GM23338 (cell line): ENCODE measurements around the gene C20orf141. TPM values are rescaled to one million over a fixed set of nuclear protein-coding genes. Genes with fewer than 3 reads are reported as not detected.

Experiments
- ATAC-seq: fragments of 200-7000 bp; cut with Tn5 transposase; 3 replicates; pipeline ENCODE4 v1.9.1; 2020
- DNase-seq: peaks from one replicate; pipeline ENCODE4 v3.0.0-alpha.2; 2015; ENCODE audit warnings: low spot score
- H2AFZ ChIP-seq: fragments of 200-600 bp; sonication (generic); 2 replicates; pipeline ENCODE4 v1.8.0; 2016; ENCODE audit warnings: antibody characterized with exemption, mild to moderate bottlenecking, moderate library complexity
- H3F3A ChIP-seq: fragments of 200-600 bp; sonication (generic); replicated peaks from 2 replicates; pipeline ENCODE4 v1.8.0; 2017; ENCODE audit warnings: antibody characterized with exemption, mixed run types, low read depth
- H3K27ac ChIP-seq: fragments of 200-600 bp; sonication (generic); 2 replicates; pipeline ENCODE4 v1.6.1; 2016; ENCODE audit warnings: low read depth
- H3K27me3 ChIP-seq: fragments of 200-600 bp; sonication (generic); 2 replicates; pipeline ENCODE4 v1.8.0; 2016; ENCODE audit warnings: mild to moderate bottlenecking, mixed run types, moderate library complexity; ENCODE audit not compliant: insufficient read depth
- H3K36me3 ChIP-seq: fragments of 200-600 bp; sonication (generic); 2 replicates; pipeline ENCODE4 v1.8.0; 2016; ENCODE audit warnings: mild to moderate bottlenecking; ENCODE audit not compliant: insufficient read depth
- H3K4me1 ChIP-seq: fragments of 200-600 bp; sonication (generic); 2 replicates; pipeline ENCODE4 v1.8.0; 2016; ENCODE audit warnings: mild to moderate bottlenecking, moderate library complexity; ENCODE audit not compliant: insufficient read depth
- H3K4me2 ChIP-seq: fragments of 200-600 bp; sonication (generic); 2 replicates; pipeline ENCODE4 v1.7.1; 2017; ENCODE audit warnings: mixed run types
- H3K4me3 ChIP-seq: fragments of 200-600 bp; sonication (generic); 2 replicates; pipeline ENCODE4 v1.6.1; 2016; ENCODE audit warnings: mixed run types
- H3K79me2 ChIP-seq: fragments of 200-600 bp; sonication (generic); replicated peaks from 2 replicates; pipeline ENCODE4 v1.8.0; 2017; ENCODE audit warnings: mild to moderate bottlenecking; ENCODE audit not compliant: insufficient read depth
- H3K9me2 ChIP-seq: fragments of 200-600 bp; sonication (generic); 2 replicates; pipeline ENCODE4 v1.8.0; 2017; ENCODE audit not compliant: insufficient read depth
- H4K20me1 ChIP-seq: fragments of 200-600 bp; sonication (generic); replicated peaks from 2 replicates; pipeline ENCODE4 v1.8.0; 2017; ENCODE audit warnings: mild to moderate bottlenecking; ENCODE audit not compliant: insufficient read depth
- H3K27ac Mint-ChIP-seq: 2 replicates; pipeline ENCODE4 v1.8.0; 2020; ENCODE audit warnings: inconsistent platforms, mild to moderate bottlenecking, moderate library complexity, mixed read lengths
- H3K27me3 Mint-ChIP-seq: 3 replicates; pipeline ENCODE4 v1.8.0; 2022; ENCODE audit warnings: low read depth, mild to moderate bottlenecking, moderate library complexity, mixed read lengths, inconsistent platforms; ENCODE audit not compliant: insufficient read depth, poor library complexity
- H3K36me3 Mint-ChIP-seq: 3 replicates; pipeline ENCODE4 v1.8.0; 2021; ENCODE audit warnings: low read depth, mild to moderate bottlenecking, inconsistent platforms, moderate library complexity, mixed read lengths
- H3K4me1 Mint-ChIP-seq: 3 replicates; pipeline ENCODE4 v1.8.0; 2020; ENCODE audit warnings: mild to moderate bottlenecking, inconsistent platforms, mixed read lengths
- H3K4me3 Mint-ChIP-seq: 3 replicates; pipeline ENCODE4 v1.8.0; 2021; ENCODE audit warnings: moderate library complexity, mild to moderate bottlenecking, inconsistent platforms, mixed read lengths
- H3K9me3 Mint-ChIP-seq: 3 replicates; pipeline ENCODE4 v1.8.0; 2020; ENCODE audit warnings: moderate library complexity, mild to moderate bottlenecking, inconsistent platforms, mixed read lengths
- CREB1 ChIP-seq: fragments of 250-450 bp; sonication (Bioruptor Pico); IDR thresholded peaks from 2 replicates; pipeline ENCODE4 v1.5.0; 2020; ENCODE audit warnings: low read depth, mild to moderate bottlenecking, moderate library complexity
- CTCF ChIP-seq, 2 experiments: fragments of 200-600 bp in 1 of 2; sonication (generic) in 1 of 2; conservative IDR thresholded peaks; 2 replicates each; pipeline versions ENCODE4 v1.5.1 to v1.6.1; 2016 to 2017; ENCODE audit warnings: antibody characterized with exemption in 2 of 2, low read depth in 2 of 2, mild to moderate bottlenecking in 2 of 2, moderate library complexity in 1 of 2
- ETS1 ChIP-seq: IDR thresholded peaks from 2 replicates; pipeline ENCODE4 v1.6.1; 2016; ENCODE audit warnings: antibody characterized with exemption
- EZH2 ChIP-seq: fragments of 200-600 bp; sonication (generic); IDR thresholded peaks from one replicate; pipeline ENCODE4 v1.8.0; 2017; ENCODE audit warnings: antibody characterized with exemption, mild to moderate bottlenecking, low read depth; ENCODE audit not compliant: unreplicated experiment
- EZH2phosphoT487 ChIP-seq: fragments of 200-600 bp; sonication (generic); IDR thresholded peaks from one replicate; pipeline ENCODE4 v1.8.1; 2018; ENCODE audit warnings: antibody characterized with exemption; ENCODE audit not compliant: unreplicated experiment
- JUNB ChIP-seq: IDR thresholded peaks from one replicate; pipeline ENCODE4 v1.6.1; 2016; ENCODE audit warnings: antibody characterized with exemption; ENCODE audit not compliant: unreplicated experiment
- NANOG ChIP-seq: IDR thresholded peaks from 2 replicates; pipeline ENCODE4 v1.6.1; 2016; ENCODE audit warnings: antibody characterized with exemption, borderline replicate concordance
- POLR2AphosphoS5 ChIP-seq: IDR thresholded peaks from 2 replicates; pipeline ENCODE4 v1.6.1; 2016; ENCODE audit warnings: antibody characterized with exemption, low read depth
- REST ChIP-seq: IDR thresholded peaks from one replicate; pipeline ENCODE4 v1.6.1; 2018; ENCODE audit warnings: antibody characterized with exemption; ENCODE audit not compliant: unreplicated experiment
- STAT1 ChIP-seq: IDR thresholded peaks from one replicate; pipeline ENCODE4 v1.6.1; 2016; ENCODE audit warnings: antibody characterized with exemption; ENCODE audit not compliant: unreplicated experiment
- ZNF114 ChIP-seq: fragments of 250-450 bp; sonication (Bioruptor Pico); IDR thresholded peaks from 2 replicates; pipeline ENCODE4 v1.5.0; 2020; ENCODE audit warnings: mild to moderate bottlenecking, moderate library complexity
- ZNF331 ChIP-seq: fragments of 250-450 bp; sonication (Bioruptor Pico); IDR thresholded peaks from 2 replicates; pipeline ENCODE4 v1.5.0; 2020; ENCODE audit warnings: low read depth, mild to moderate bottlenecking, moderate library complexity
- polyA plus RNA-seq: library from polyadenylated mRNA; unstranded; fragments of >200 nt; fragmentation: Nextera tagmentation; extraction: Ambion mirVana; gene quantifications from 2 replicates; pipeline ENCODE4 v1.2.1, GENCODE V29; 2016
- total RNA-seq: library from RNA; depleted of rRNA; stranded (reverse); fragments of >200 nt; shearing (Covaris generic); gene quantifications from 2 replicates; pipeline ENCODE4 v1.2.3, GENCODE V29; 2014

C20orf141 gene
- total and polyA plus RNA-seq, 2 experiments from 2014 or later, result not detected

DNA sequence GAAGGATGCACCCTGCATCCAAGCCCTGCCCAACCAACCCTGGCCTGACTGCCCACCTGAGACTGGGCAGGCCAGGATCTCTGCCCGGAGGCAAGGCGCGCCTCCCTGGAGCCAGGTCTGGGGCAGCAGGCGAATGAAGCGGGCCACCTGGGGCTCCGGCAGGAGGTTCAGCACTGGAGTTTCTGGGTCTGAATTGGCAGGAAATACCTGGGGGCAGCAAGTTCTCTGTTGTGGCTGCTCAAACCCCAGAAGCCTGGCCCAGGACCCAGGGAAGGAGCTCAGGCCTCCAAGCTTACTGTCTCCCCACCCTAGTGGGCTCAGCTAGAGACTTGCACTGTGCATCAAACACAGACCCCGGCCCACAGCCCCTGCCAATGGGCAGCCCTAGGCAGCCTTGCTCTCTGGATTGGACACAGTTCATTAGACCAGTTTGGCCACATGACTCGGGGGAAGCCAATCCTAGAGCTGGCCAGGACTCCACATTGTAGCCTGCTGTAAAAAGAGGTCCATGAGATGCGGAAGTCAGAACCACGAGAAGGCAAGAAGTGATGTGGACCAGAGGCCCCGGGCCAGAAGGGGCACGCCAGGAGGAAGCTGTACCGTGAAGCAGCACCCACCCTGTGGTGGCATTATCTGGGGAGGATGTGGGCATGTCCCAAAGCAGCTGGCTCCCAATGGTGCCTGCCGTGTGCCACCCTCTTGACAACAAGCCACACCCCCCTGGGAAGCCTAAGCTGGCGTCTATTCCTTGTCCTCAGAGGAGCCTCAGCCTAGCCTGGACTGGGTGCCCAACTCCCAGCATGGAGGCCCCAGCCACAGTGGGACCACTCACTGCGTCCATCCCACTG lies 17.4 kb upstream of the C20orf141 start (continued):
- no peak for TF ChIP-seq ETS1

- H3K4me2 ChIP-seq, result no peak overlapping the region
- H4K20me1 ChIP-seq, result peaks cover 3% of the 10 kb centered on the region; the same call in 1 of the 2 replicates
- no peak overlapping the region for H3K4me3 ChIP-seq
- H3K4me1 ChIP-seq, result peaks cover 19% of the 10 kb centered on the region; the same call in 1 of the 2 replicates
- H3K36me3 Mint-ChIP-seq, result peaks cover 33% of the 10 kb centered on the region
- H3K4me3 Mint-ChIP-seq, result no peak overlapping the region; the same call in 2 of the 3 replicates
- no peak overlapping the region for H2AFZ ChIP-seq
- H3K27ac Mint-ChIP-seq, result no peak overlapping the region
- H3K9me3 Mint-ChIP-seq, result no peaks in the 10 kb centered on the region
- ATAC-seq, result no peak
- H3K27me3 ChIP-seq, result peaks cover 44% of the 10 kb centered on the region
- H3K36me3 ChIP-seq, result no peaks in the 10 kb centered on the region
- no peak overlapping the region for H3K27ac ChIP-seq
- peaks cover 37% of the 10 kb centered on the region for H3K27me3 Mint-ChIP-seq
- 0 out of 2 replicates have a peak, but pooled peaks cover 4% of the 10 kb centered on the region for H3F3A ChIP-seq
- DNase-seq, result no peak
- no peaks in the 10 kb centered on the region for H3K9me2 ChIP-seq
- H3K4me1 Mint-ChIP-seq, result peaks cover 26% of the 10 kb centered on the region
- H3K79me2 ChIP-seq, result no peaks in the 10 kb centered on the region
- TF ChIP-seq REST (no peak), EZH2phosphoT487 (no peak), JUNB (no peak), CREB1 (no peak), EZH2 (no peak), CTCF (conservative IDR thresholded peaks at IDR 0.05; ENCODE audit: low read depth in 2 of 2) (no peak), ZNF331 (no peak), NANOG (no peak), POLR2AphosphoS5 (no peak), STAT1 (no peak), ZNF114 (CRISPR knock-in tag) (no peak), ETS1 (no peak)
Observed at GRCh38 chr20:2798095-2798805, 16.5 kb upstream of the C20orf141 start.
